ENCODE results near the gene EME1. TPM values are rescaled to one million over a fixed set of nuclear protein-coding genes. Genes with fewer than 3 reads are reported as not detected.
A peak's percentile ranks its signal among the peaks of the same experiment; 100 is the strongest.
"Not testable (repeated sequence)": the region's sequence is repeated elsewhere in the genome, so short reads cannot be mapped to it uniquely, and the experiment has no call there.

The EME1 gene
- total RNA-seq, 1 donor from 2014 or later = 1.8 TPM

DNA sequence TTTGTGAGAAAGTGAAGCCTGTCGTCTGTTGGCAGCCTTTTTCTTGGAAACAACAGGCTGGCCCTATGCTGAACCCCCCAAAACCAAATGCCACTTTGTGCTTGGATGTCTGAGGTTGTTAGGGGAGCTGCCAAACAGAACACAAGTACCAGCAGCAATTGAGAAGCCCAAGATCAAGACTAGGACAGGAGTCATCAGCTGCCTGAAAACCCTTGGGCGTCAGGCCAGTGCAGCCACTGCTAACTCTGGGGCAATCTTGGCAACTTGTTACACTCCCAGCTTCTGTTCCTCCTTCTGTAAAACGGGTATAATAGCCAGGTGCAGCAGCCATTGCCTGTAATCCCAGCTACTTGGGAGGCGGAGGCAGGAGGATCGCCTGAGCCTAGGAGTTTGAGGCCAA is 33.5 kb downstream of the EME1 start:
- DNase-seq (no peak), ATAC-seq (no peak)
- Histone ChIP-seq H3K27me3 (ENCODE audit: low read depth) (no peaks in the 10 kb centered on the region), H3K9me3 (no peaks in the 10 kb centered on the region), H3K27ac (no peak overlapping the region), H3K4me1 (no peaks in the 10 kb centered on the region), H3K4me3 (no peak overlapping the region), H3K36me3 (no peaks in the 10 kb centered on the region)
- TF ChIP-seq, protein P1, sequence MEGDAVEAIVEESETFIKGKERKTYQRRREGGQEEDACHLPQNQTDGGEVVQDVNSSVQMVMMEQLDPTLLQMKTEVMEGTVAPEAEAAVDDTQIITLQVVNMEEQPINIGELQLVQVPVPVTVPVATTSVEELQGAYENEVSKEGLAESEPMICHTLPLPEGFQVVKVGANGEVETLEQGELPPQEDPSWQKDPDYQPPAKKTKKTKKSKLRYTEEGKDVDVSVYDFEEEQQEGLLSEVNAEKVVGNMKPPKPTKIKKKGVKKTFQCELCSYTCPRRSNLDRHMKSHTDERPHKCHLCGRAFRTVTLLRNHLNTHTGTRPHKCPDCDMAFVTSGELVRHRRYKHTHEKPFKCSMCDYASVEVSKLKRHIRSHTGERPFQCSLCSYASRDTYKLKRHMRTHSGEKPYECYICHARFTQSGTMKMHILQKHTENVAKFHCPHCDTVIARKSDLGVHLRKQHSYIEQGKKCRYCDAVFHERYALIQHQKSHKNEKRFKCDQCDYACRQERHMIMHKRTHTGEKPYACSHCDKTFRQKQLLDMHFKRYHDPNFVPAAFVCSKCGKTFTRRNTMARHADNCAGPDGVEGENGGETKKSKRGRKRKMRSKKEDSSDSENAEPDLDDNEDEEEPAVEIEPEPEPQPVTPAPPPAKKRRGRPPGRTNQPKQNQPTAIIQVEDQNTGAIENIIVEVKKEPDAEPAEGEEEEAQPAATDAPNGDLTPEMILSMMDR (IDR thresholded peaks at IDR 0.05) = no peak
- intact Hi-C loops (cut with DNase I) = no loop called here

DNA sequence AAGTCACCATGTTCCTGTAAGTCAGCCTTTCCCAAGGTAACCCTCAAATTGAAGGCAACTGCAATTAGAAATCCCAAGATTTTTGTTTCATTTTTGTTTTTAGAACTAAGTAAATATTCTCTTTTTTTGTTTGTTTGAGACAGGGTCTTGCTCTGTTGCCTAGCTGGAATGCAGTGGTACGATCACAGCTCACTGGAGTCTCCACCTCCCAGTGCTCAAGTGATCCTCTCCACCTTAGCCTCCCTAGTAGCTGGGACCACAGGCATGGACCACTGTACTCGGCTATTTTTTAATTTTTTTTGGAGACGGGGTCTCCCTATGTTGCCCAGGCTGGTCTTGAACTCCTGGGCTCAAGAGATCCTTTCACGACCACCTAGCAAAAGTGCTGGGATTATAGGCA is 34.9 kb downstream of the EME1 start:
- ATAC-seq (no peak), DNase-seq (no peak)
- Histone ChIP-seq H3K4me3 (no peak overlapping the region), H3K36me3 (no peaks in the 10 kb centered on the region), H3K27me3 (ENCODE audit: low read depth) (no peaks in the 10 kb centered on the region), H3K27ac (no peak overlapping the region), H3K9me3 (no peaks in the 10 kb centered on the region), H3K4me1 (no peaks in the 10 kb centered on the region)
- intact Hi-C loops (cut with DNase I) = no loop called here
- TF ChIP-seq, protein P1 (IDR thresholded peaks at IDR 0.05) = no peak

DNA sequence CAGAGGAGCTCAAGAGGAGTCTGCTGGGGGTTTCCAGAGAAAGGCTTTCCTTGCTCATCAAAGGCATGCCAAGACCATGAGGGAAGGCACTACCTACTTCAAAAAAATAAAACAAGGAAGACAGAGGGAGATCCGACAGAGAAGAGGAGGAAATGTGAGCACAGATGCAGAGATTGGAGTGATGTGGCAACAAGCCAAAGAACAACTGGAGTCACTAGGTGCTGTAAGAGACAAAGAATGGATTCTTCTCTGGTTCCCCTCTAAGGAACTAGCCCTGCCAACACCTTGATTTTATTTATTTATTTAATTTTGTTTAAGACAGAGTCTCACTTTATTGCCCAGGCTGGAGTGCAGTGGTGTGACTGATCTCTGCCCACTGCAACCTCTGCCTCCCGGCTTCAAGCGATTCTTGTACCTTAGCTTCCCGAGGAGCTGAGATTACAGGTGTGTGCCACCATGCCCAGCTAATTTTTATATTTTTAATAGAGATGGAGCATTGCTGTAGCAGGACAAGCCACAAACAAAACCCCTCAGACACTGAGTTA is 39.2 kb downstream of the EME1 start:
- no peaks in the 10 kb centered on the region for H3K9me3 ChIP-seq
- H3K36me3 ChIP-seq = no peaks in the 10 kb centered on the region
- DNase-seq (no peak), ATAC-seq (no peak)
- TF ChIP-seq, protein P1 (IDR thresholded peaks at IDR 0.05) = no peak
- no peak overlapping the region for H3K4me3 ChIP-seq
- no peaks in the 10 kb centered on the region for H3K4me1 ChIP-seq
- no peaks in the 10 kb centered on the region for H3K27me3 ChIP-seq (ENCODE audit: low read depth)
- intact Hi-C loops (cut with DNase I) = no loop called here
- no peak overlapping the region for H3K27ac ChIP-seq

DNA sequence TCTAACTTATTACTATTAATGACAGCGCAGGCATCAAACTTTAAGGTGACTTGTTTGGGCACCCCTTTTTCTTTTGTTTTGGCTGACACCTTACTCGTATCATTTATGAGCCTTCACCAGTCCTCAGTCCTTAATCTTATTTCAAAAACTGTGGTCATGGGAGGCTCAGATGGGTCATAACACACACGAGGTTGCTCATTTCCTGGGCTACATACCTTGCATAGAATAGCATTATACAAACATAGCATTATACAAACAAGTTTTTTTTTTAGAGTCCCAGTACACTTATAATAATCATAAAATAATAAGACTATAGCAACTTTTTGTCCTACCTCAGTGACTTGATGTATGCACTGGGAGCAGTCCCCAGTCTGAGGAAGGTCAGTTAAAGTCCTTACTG is 41.8 kb downstream of the EME1 start:
- DNase-seq (no peak), ATAC-seq (no peak)
- no peaks in the 10 kb centered on the region for H3K36me3 ChIP-seq
- intact Hi-C loops (cut with DNase I) = no loop called here
- H3K27me3 ChIP-seq (ENCODE audit: low read depth) = no peaks in the 10 kb centered on the region
- H3K4me1 ChIP-seq = no peaks in the 10 kb centered on the region
- no peak overlapping the region for H3K4me3 ChIP-seq
- H3K27ac ChIP-seq = no peak overlapping the region
- H3K9me3 ChIP-seq = no peaks in the 10 kb centered on the region
- TF ChIP-seq, protein P1 (IDR thresholded peaks at IDR 0.05) = no peak

DNA sequence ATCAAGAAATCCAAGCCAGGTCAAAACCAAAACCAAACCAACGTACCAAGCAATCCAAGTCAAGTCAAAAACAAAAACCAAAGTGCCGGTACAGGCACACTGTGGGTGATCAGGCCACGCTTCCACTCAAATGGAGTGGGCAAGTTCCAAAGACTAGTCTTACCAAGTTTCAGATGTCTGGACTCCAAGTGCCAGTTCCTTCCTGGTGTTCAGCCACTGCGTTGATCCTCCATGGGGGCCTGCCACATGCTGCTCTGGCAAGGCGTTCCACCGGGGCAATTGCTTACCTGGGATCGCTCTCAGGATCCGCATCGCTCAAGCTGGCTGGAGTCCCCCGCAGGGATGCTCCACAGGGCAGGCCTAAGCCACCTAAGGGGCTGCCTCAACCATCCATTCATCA is 46.5 kb downstream of the EME1 start:
- intact Hi-C loops (cut with DNase I); DNase-seq; H3K36me3 ChIP-seq; ATAC-seq; H3K27me3 ChIP-seq (ENCODE audit: low read depth); H3K27ac ChIP-seq; H3K9me3 ChIP-seq; H3K4me3 ChIP-seq: not testable (repeated sequence)
- peaks cover 24% of the 10 kb centered on the region for H3K4me1 ChIP-seq

DNA sequence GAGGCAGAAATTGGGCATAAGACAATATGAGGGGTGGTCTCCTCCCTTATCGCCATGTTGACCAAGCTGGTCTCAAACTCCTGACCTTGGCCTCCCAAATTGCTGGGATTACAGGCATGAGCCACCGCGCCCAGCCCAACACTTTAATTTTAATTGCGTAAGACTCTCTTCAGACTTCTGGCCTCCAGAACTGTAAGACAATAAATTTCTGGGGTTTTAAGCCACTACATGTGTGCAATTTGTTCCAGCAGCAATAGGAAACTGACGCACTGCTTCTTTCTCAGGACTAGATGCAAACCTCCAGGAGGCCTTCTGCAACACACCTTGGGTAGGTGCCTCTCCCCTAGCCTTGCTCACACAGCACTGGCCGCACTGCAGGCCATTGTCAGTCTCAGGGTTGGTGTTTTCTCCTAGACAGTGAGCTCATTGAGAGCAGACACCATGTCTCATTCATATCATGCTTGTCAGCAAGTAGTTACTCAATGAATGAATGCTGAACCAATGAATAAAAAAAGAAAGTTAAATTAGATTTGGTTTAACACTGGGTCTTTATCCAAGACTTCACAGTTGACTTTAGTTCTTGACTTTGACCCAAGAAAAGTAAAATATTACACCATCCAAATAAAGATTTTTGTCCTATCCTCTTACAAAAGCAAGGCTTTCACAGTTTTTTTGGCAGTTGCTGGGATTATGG is 47.5 kb downstream of the EME1 start:
- Histone ChIP-seq H3K27ac (peak overlapping the region; percentile 51), H3K4me3 (no peak overlapping the region), H3K36me3 (no peaks in the 10 kb centered on the region), H3K4me1 (peaks cover 34% of the 10 kb centered on the region), H3K27me3 (ENCODE audit: low read depth) (no peaks in the 10 kb centered on the region), H3K9me3 (no peaks in the 10 kb centered on the region)
- DNase-seq (no peak), ATAC-seq (no peak)
- TF ChIP-seq, protein P1 (IDR thresholded peaks at IDR 0.05) = no peak
- intact Hi-C loops (cut with DNase I) = no loop called here
